ENCODE data around the gene PIP4P1. TPM values are rescaled to one million over a fixed set of nuclear protein-coding genes. Genes with fewer than 3 reads are reported as not detected.

The PIP4P1 gene
- total RNA-seq, 4 donors from 2014 or later: 16.4 to 39.1 (median 22.8) TPM

- Histone ChIP-seq H3K4me1 (no peaks in the 10 kb centered on the region), H3K36me3 (no peaks in the 10 kb centered on the region), H3K27me3 (no peaks in the 10 kb centered on the region), H3K9me3 (no peaks in the 10 kb centered on the region), H3K27ac (no peak overlapping the region), H3K4me3 (no peak overlapping the region)
- DNase-seq: no peak
- TF ChIP-seq, protein P1, sequence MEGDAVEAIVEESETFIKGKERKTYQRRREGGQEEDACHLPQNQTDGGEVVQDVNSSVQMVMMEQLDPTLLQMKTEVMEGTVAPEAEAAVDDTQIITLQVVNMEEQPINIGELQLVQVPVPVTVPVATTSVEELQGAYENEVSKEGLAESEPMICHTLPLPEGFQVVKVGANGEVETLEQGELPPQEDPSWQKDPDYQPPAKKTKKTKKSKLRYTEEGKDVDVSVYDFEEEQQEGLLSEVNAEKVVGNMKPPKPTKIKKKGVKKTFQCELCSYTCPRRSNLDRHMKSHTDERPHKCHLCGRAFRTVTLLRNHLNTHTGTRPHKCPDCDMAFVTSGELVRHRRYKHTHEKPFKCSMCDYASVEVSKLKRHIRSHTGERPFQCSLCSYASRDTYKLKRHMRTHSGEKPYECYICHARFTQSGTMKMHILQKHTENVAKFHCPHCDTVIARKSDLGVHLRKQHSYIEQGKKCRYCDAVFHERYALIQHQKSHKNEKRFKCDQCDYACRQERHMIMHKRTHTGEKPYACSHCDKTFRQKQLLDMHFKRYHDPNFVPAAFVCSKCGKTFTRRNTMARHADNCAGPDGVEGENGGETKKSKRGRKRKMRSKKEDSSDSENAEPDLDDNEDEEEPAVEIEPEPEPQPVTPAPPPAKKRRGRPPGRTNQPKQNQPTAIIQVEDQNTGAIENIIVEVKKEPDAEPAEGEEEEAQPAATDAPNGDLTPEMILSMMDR (IDR thresholded peaks at IDR 0.05): no peak
- TF ChIP-seq POLR2A (IDR thresholded peaks at IDR 0.05): no peak
- intact Hi-C loops (cut with DNase I; ENCODE audit: low total_unique reads): no loop called here
Observed at GRCh38 chr14:20419419-20419818, 41.8 kb downstream of the PIP4P1 start.

- Histone ChIP-seq H3K4me3 (no peak overlapping the region), H3K27ac (no peak overlapping the region), H3K4me1 (no peaks in the 10 kb centered on the region), H3K36me3 (no peaks in the 10 kb centered on the region), H3K27me3 (no peaks in the 10 kb centered on the region), H3K9me3 (no peaks in the 10 kb centered on the region)
- intact Hi-C loops (cut with DNase I; ENCODE audit: low total_unique reads): no loop called here
- no peak for TF ChIP-seq POLR2A (IDR thresholded peaks at IDR 0.05)
- TF ChIP-seq, protein P1 (IDR thresholded peaks at IDR 0.05): no peak
- DNase-seq: no peak
Observed at GRCh38 chr14:20418501-20418909, 42.7 kb downstream of the PIP4P1 start.

DNA sequence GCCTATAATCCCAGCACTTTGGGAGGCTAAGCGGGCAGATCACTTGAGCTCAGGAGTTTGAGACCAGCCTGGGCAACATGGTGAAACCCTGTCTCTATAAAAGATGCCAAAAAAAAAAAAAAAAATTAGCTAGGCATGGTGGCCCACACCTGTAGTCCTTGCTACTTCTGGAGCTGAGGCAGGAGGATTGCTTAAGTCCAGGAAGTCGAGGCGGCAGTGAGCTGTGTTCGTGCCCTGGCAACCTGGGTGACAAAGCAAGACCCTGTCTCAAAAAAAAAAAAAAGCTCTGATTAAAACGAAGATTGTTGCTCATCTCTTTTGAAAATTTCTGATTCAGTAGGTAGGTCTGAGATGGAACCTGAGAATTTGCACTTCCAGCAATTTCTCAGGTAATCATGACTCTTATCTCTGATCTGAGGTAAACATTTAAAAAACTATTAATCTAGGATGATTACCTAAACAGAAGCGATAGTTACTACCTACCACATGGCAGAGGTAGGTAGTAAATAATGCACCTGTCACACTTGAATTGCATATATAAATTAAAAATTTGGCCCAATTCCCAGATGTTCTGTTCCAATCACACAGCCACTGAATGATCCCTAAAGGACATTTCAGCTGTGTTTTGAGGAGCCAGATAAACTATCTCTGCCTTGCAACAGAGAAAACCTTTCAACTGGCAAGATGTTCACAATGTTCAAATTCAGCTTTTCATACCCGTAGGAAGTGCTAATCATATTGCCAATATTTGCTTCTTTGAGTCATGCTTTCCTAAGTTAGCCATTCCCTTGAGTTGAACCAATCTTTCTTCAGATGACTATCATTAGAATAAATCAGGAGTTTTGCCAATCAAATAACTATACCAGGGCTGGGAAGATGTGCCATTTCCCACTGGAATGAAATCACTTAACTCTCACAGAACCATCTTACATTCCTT lies 43.7 kb downstream of the PIP4P1 start:
- intact Hi-C loops (cut with DNase I; ENCODE audit: low total_unique reads): no loop called here
- TF ChIP-seq POLR2A (IDR thresholded peaks at IDR 0.05): no peak
- TF ChIP-seq, protein P1 (IDR thresholded peaks at IDR 0.05): no peak

DNA sequence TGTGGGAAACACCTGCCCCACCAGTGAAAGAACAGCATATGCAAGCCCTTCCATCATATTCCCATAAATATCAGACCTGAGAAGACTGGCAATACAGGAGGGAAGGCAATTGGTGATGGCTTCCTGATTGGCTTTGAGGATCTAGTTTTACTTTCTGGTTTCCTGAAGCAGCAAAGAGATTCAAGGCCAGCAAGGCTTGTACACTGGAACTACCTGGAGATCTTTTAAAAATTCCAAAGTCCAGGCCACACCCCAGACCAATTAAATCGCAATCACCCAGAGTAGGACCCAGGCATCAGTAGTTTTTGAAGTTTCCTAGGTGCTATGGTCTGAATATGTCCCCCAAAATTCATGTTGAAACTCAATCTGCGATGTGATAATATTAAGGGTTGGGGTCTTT lies 45.0 kb downstream of the PIP4P1 start:
- DNase-seq: no peak
- no peaks in the 10 kb centered on the region for H3K9me3 ChIP-seq
- no peaks in the 10 kb centered on the region for H3K4me1 ChIP-seq
- no peaks in the 10 kb centered on the region for H3K27me3 ChIP-seq
- H3K27ac ChIP-seq: no peak overlapping the region
- no peaks in the 10 kb centered on the region for H3K36me3 ChIP-seq
- H3K4me3 ChIP-seq: no peak overlapping the region
- TF ChIP-seq POLR2A (IDR thresholded peaks at IDR 0.05): no peak
- TF ChIP-seq, protein P1 (IDR thresholded peaks at IDR 0.05): no peak
- intact Hi-C loops (cut with DNase I; ENCODE audit: low total_unique reads): no loop called here

More for the DNA sequence above, 43.7 kb downstream of the PIP4P1 start:
- Histone ChIP-seq H3K27me3 (no peaks in the 10 kb centered on the region), H3K9me3 (no peaks in the 10 kb centered on the region), H3K27ac (no peak overlapping the region), H3K4me3 (no peak overlapping the region), H3K4me1 (no peaks in the 10 kb centered on the region), H3K36me3 (no peaks in the 10 kb centered on the region)
- DNase-seq: no peak

- peak in 1 of 2 donors; percentile 22 for DNase-seq
- Histone ChIP-seq H3K36me3 (no peaks in the 10 kb centered on the region), H3K9me3 (no peaks in the 10 kb centered on the region), H3K4me1 (no peaks in the 10 kb centered on the region), H3K27ac (no peak overlapping the region), H3K27me3 (no peaks in the 10 kb centered on the region), H3K4me3 (no peak overlapping the region)
- intact Hi-C loops (cut with DNase I; ENCODE audit: low total_unique reads): no loop called here
- TF ChIP-seq, protein P1 (IDR thresholded peaks at IDR 0.05): peak; percentile 39 to 62 (median 56)
- no peak for TF ChIP-seq POLR2A (IDR thresholded peaks at IDR 0.05)
Observed at GRCh38 chr14:20415782-20416206, 45.4 kb downstream of the PIP4P1 start.

All from uterus (tissue), 4 donors.